Panc1 (cell line): Measurements from ENCODE around the gene PPIP5K2. TPM values are rescaled to one million over a fixed set of nuclear protein-coding genes. Genes with fewer than 3 reads are reported as not detected.

ENCODE experiments used
- ATAC-seq: fragments of 200-7000 bp; cut with Tn5 transposase; 2 replicates; pipeline ENCODE4 v1.9.1; 2020; ENCODE audit warnings: mild to moderate bottlenecking, moderate library complexity
- BruUV-seq: library from RNA; stranded (reverse); fragments of 400-500 nt; replicated peaks from 2 replicates; lab custom pipeline; 2021; lab: Mats Ljungman, UMichigan
- CTCF ChIA-PET: fragments of 300-600 bp; sonication (Branson Sonifier 250); formaldehyde crosslinking; loops from one replicate; lab custom pipeline; 2022; ENCODE audit warnings: antibody characterized with exemption; lab: Charles Lee
- POLR2A ChIA-PET: fragments of 300-600 bp; sonication (Branson Sonifier 250); formaldehyde crosslinking; loops from one replicate; lab custom pipeline; 2022; ENCODE audit warnings: antibody characterized with exemption; lab: Charles Lee
- DNase-seq: peaks from one replicate; pipeline ENCODE4 v3.0.0-alpha.2; 2010; ENCODE audit warnings: low read depth, low spot score
- H3K27ac ChIP-seq: 2 replicates; pipeline ENCODE4 v1.5.1; 2011; ENCODE audit warnings: mild to moderate bottlenecking, low read length, inconsistent platforms
- H3K27me3 ChIP-seq: fragments of 200-500 bp; sonication (Bioruptor generic); 2 replicates; pipeline ENCODE4 v1.6.0; 2014; ENCODE audit warnings: low read length, inconsistent platforms; ENCODE audit not compliant: control insufficient read depth, insufficient read depth
- H3K36me3 ChIP-seq: fragments of 200-500 bp; sonication (Bioruptor generic); 2 replicates; pipeline ENCODE4 v1.5.1; 2014; ENCODE audit warnings: inconsistent platforms, mild to moderate bottlenecking, low read length, moderate library complexity; ENCODE audit not compliant: control insufficient read depth, insufficient read depth
- H3K4me1 ChIP-seq: 2 replicates; pipeline ENCODE4 v1.5.1; 2011; ENCODE audit warnings: inconsistent platforms, mild to moderate bottlenecking, low read length, moderate library complexity; ENCODE audit not compliant: control insufficient read depth, insufficient read depth
- H3K4me3 ChIP-seq, 2 experiments: 2 replicates each; pipeline ENCODE4 v1.5.1; 2011 to 2012; ENCODE audit warnings: low read depth in 2 of 2, low read length in 2 of 2, mild to moderate bottlenecking in 2 of 2, inconsistent platforms in 1 of 2, moderate library complexity in 1 of 2
- H3K9me3 ChIP-seq: fragments of 200-500 bp; sonication (Bioruptor generic); 2 replicates; pipeline ENCODE4 v1.5.1; 2014; ENCODE audit warnings: low read depth, mild to moderate bottlenecking, inconsistent platforms, low read length, moderate library complexity; ENCODE audit not compliant: control insufficient read depth, insufficient read depth
- POLR2AphosphoS5 ChIP-seq: IDR thresholded peaks from 2 replicates; pipeline ENCODE4 v1.6.1; 2012; ENCODE audit warnings: mild to moderate bottlenecking, low read depth, low read length, moderate library complexity
- SIN3A ChIP-seq: IDR thresholded peaks from 2 replicates; pipeline ENCODE4 v1.6.1; 2012; ENCODE audit warnings: low read depth, mild to moderate bottlenecking, low read length, moderate library complexity, borderline replicate concordance; ENCODE audit not compliant: insufficient read depth
- TCF7L2 ChIP-seq: IDR thresholded peaks from 2 replicates; pipeline ENCODE4 v1.6.1; 2011; ENCODE audit warnings: mild to moderate bottlenecking, low read depth, low read length, inconsistent platforms
- in situ Hi-C: cut with HindIII; loops from 2 replicates; pipeline ENCODE4 v1.10.0; 2016; ENCODE audit warnings: low sequenced_read_pairs, low pct_unique_long_range_greater_than_20kb
- intact Hi-C: fragments of 100-400 bp; cut with micrococcal nuclease; formaldehyde crosslinking; loops from one replicate; pipeline ENCODE4 v1.10.0; 2022; ENCODE audit not compliant: unreplicated experiment
- total RNA-seq: library from RNA; stranded (reverse); gene quantifications from one replicate; pipeline ENCODE4 v1.2.1, GENCODE V29; 2021; ENCODE audit not compliant: unreplicated experiment
- TF ChIP-seq, protein P1 (sequence below), 2 experiments: IDR thresholded peaks; 2 replicates each; pipeline ENCODE4 v1.6.1; 2011 to 2012; ENCODE audit warnings: low read depth in 2 of 2, control low read depth in 1 of 2, low read length in 1 of 2, mild to moderate bottlenecking in 1 of 2, moderate library complexity in 1 of 2; ENCODE audit not compliant: insufficient read depth in 1 of 2
- TF ChIP-seq, protein P2 (sequence below): fragments of 450-650 bp; IDR thresholded peaks from 2 replicates; pipeline ENCODE4 v1.5.1; 2017; ENCODE audit warnings: mild to moderate bottlenecking

The PPIP5K2 gene
- total RNA-seq, 1 experiment from 2014 or later: 56.8 TPM

DNA sequence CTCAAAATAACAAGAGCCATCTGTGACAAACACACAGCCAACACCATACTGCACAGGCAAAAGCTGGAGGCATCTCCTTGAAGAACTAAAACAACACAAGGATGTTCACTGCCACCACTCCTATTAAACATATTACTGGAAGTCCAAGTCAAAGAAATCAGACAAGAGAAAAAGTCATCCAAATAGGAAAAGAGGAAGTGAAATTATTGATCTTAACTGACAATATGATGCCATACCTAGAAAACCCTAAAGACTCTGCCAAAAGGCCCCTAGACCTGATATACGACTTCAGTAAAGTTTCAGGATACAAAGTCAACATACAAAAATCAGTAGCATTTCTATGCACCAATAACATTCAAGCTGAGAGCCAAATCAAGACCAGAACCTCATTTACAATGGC, 108.5 kb downstream of the PPIP5K2 start:
- in situ Hi-C loops (no loop called here), intact Hi-C loops (no loop called here)
- ChIA-PET CTCF (no interaction called here), POLR2A (no interaction called here)
- Histone ChIP-seq H3K27me3 (no peaks in the 10 kb centered on the region), H3K4me3 (no peak overlapping the region), H3K4me1 (no peaks in the 10 kb centered on the region), H3K27ac (no peak overlapping the region), H3K36me3 (no peaks in the 10 kb centered on the region), H3K9me3 (no peaks in the 10 kb centered on the region)
- ATAC-seq: no peak
- BruUV-seq: no TSS peak
- TF ChIP-seq, protein P1, sequence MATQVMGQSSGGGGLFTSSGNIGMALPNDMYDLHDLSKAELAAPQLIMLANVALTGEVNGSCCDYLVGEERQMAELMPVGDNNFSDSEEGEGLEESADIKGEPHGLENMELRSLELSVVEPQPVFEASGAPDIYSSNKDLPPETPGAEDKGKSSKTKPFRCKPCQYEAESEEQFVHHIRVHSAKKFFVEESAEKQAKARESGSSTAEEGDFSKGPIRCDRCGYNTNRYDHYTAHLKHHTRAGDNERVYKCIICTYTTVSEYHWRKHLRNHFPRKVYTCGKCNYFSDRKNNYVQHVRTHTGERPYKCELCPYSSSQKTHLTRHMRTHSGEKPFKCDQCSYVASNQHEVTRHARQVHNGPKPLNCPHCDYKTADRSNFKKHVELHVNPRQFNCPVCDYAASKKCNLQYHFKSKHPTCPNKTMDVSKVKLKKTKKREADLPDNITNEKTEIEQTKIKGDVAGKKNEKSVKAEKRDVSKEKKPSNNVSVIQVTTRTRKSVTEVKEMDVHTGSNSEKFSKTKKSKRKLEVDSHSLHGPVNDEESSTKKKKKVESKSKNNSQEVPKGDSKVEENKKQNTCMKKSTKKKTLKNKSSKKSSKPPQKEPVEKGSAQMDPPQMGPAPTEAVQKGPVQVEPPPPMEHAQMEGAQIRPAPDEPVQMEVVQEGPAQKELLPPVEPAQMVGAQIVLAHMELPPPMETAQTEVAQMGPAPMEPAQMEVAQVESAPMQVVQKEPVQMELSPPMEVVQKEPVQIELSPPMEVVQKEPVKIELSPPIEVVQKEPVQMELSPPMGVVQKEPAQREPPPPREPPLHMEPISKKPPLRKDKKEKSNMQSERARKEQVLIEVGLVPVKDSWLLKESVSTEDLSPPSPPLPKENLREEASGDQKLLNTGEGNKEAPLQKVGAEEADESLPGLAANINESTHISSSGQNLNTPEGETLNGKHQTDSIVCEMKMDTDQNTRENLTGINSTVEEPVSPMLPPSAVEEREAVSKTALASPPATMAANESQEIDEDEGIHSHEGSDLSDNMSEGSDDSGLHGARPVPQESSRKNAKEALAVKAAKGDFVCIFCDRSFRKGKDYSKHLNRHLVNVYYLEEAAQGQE (IDR thresholded peaks at IDR 0.05; ENCODE audit: insufficient read depth in 1 of 2, low read depth in 2 of 2, low read length in 1 of 2): no peak
- TF ChIP-seq POLR2AphosphoS5 (no peak), SIN3A (no peak), TCF7L2 (no peak)
- TF ChIP-seq, protein P2, sequence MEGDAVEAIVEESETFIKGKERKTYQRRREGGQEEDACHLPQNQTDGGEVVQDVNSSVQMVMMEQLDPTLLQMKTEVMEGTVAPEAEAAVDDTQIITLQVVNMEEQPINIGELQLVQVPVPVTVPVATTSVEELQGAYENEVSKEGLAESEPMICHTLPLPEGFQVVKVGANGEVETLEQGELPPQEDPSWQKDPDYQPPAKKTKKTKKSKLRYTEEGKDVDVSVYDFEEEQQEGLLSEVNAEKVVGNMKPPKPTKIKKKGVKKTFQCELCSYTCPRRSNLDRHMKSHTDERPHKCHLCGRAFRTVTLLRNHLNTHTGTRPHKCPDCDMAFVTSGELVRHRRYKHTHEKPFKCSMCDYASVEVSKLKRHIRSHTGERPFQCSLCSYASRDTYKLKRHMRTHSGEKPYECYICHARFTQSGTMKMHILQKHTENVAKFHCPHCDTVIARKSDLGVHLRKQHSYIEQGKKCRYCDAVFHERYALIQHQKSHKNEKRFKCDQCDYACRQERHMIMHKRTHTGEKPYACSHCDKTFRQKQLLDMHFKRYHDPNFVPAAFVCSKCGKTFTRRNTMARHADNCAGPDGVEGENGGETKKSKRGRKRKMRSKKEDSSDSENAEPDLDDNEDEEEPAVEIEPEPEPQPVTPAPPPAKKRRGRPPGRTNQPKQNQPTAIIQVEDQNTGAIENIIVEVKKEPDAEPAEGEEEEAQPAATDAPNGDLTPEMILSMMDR: no peak
- DNase-seq: no peak

DNA sequence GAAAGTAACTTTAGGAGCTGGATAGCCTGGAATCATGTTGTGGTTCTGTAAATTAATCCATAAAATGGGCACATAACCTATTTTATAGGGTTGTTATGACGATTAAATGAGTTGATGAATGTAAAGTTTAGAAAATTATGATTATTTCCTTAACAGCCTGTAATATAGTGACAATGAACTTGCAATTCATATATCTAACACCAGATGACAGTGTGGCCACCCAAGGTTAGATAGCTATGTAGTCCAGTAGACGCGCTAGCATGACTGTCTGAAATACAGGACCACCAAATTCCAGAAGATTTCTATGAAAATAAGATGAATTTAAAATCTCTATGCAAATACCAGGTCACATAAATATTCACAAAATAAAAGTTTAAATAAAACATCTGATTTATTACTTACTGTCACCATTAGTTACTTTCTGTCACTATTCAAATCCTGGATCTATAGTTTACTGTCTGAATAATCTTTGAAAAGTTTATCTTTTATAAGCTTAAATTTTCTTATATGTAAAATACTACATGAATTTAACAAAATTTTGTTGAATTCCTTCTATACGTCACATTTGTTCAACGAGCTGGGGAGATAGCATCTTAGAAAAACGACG, 112.4 kb downstream of the PPIP5K2 start:
- ATAC-seq (peak; percentile 93), DNase-seq (peak; percentile 39)
- H3K4me1 ChIP-seq: no peaks in the 10 kb centered on the region
- BruUV-seq: no TSS peak
- H3K27me3 ChIP-seq: no peaks in the 10 kb centered on the region
- H3K4me3 ChIP-seq: no peak overlapping the region
- TF ChIP-seq, protein P1 (IDR thresholded peaks at IDR 0.05; ENCODE audit: insufficient read depth in 1 of 2, low read depth in 2 of 2, low read length in 1 of 2): no peak
- TF ChIP-seq, protein P2: peak; percentile 87; the same call in 1 of the 2 replicates
- H3K36me3 ChIP-seq: no peaks in the 10 kb centered on the region
- in situ Hi-C loops: no loop called here
- POLR2A ChIA-PET: no interaction called here
- no peak overlapping the region for H3K27ac ChIP-seq
- CTCF ChIA-PET: interaction anchor here (0.6 to 1.2 kb wide), 2 partner anchors 25 to 243 kb away, joined by 4 to 11 read pairs; no protein-coding TSS in a partner anchor
- intact Hi-C loops: loop anchor here (1.0 kb wide), 1 partner anchor 243 kb away; no protein-coding TSS in a partner anchor
- no peaks in the 10 kb centered on the region for H3K9me3 ChIP-seq
